Caco-2 (cell line): ENCODE data around the gene DPYSL5. TPM values are rescaled to one million over a fixed set of nuclear protein-coding genes. Genes with fewer than 3 reads are reported as not detected.
A peak's percentile ranks its signal among the peaks of the same experiment; 100 is the strongest.

ENCODE experiments used
- BruUV-seq: library from RNA; stranded (reverse); fragments of 400-500 nt; replicated peaks from 2 replicates; lab custom pipeline; 2021; lab: Mats Ljungman, UMichigan
- CTCF ChIA-PET: fragments of 300-600 bp; sonication (Branson Sonifier 250); formaldehyde crosslinking; loops from one replicate; lab custom pipeline; 2022; ENCODE audit warnings: antibody characterized with exemption; lab: Charles Lee
- POLR2A ChIA-PET: fragments of 300-600 bp; sonication (Branson Sonifier 250); formaldehyde crosslinking; loops from one replicate; lab custom pipeline; 2022; ENCODE audit warnings: antibody characterized with exemption; lab: Charles Lee
- DNase-seq, 2 experiments: peaks; one replicate each; pipeline versions ENCODE4 v3.0.0 to v3.0.0-alpha.2; 2020 to 2022
- H3K27me3 ChIP-seq: replicated peaks from 2 replicates; pipeline ENCODE4 v1.6.0; 2011; ENCODE audit warnings: low read length; ENCODE audit not compliant: control insufficient read depth, insufficient read depth
- H3K36me3 ChIP-seq: 2 replicates; pipeline ENCODE4 v1.5.1; 2011; ENCODE audit warnings: low read length; ENCODE audit not compliant: control insufficient read depth, insufficient read depth
- H3K4me1 ChIP-seq: fragments of 250-450 bp; sonication (Bioruptor Pico); 2 replicates; pipeline ENCODE4 v1.5.1; 2020; ENCODE audit warnings: mild to moderate bottlenecking
- H3K4me3 ChIP-seq: 2 replicates; pipeline ENCODE4 v1.5.1; 2011; ENCODE audit warnings: low read depth, mild to moderate bottlenecking, control low read depth, low read length
- H3K9me3 ChIP-seq: fragments of 250-450 bp; sonication (Bioruptor Pico); 2 replicates; pipeline ENCODE4 v1.5.1; 2020; ENCODE audit warnings: mild to moderate bottlenecking, moderate library complexity
- H3K27ac Mint-ChIP-seq: one replicate; pipeline ENCODE4 v1.8.0; 2022; ENCODE audit warnings: mixed read lengths; ENCODE audit not compliant: unreplicated experiment
- H3K27me3 Mint-ChIP-seq: one replicate; pipeline ENCODE4 v1.8.0; 2022; ENCODE audit warnings: mixed read lengths; ENCODE audit not compliant: insufficient read depth, unreplicated experiment
- H3K36me3 Mint-ChIP-seq: one replicate; pipeline ENCODE4 v1.8.0; 2022; ENCODE audit warnings: mild to moderate bottlenecking, mixed read lengths; ENCODE audit not compliant: insufficient read depth, unreplicated experiment
- H3K4me1 Mint-ChIP-seq: one replicate; pipeline ENCODE4 v1.8.0; 2022; ENCODE audit warnings: low read depth, mixed read lengths; ENCODE audit not compliant: unreplicated experiment
- H3K4me3 Mint-ChIP-seq: one replicate; pipeline ENCODE4 v1.8.0; 2022; ENCODE audit warnings: mild to moderate bottlenecking, moderate library complexity, mixed read lengths; ENCODE audit not compliant: unreplicated experiment
- H3K9me3 Mint-ChIP-seq: one replicate; pipeline ENCODE4 v1.8.0; 2022; ENCODE audit warnings: mixed read lengths; ENCODE audit not compliant: unreplicated experiment
- CTCF ChIP-seq, 2 experiments: fragments of 200-600 bp in 1 of 2; IDR thresholded peaks; 1 replicate in 1 of 2; 2 replicates in 1 of 2; pipeline versions ENCODE4 v1.5.1 to v1.8.0; 2011 to 2022; ENCODE audit warnings: antibody characterized with exemption in 1 of 2, control low read depth in 1 of 2, inconsistent platforms in 1 of 2, low read depth in 1 of 2, low read length in 1 of 2, mild to moderate bottlenecking in 1 of 2, moderate library complexity in 1 of 2; ENCODE audit not compliant: insufficient read depth in 1 of 2, severe bottlenecking in 1 of 2, unreplicated experiment in 1 of 2
- intact Hi-C: fragments of 100-400 bp; cut with micrococcal nuclease; formaldehyde crosslinking; loops from one replicate; pipeline ENCODE4 v1.10.0; 2022; ENCODE audit not compliant: unreplicated experiment
- total RNA-seq: library from RNA; stranded (reverse); gene quantifications from 2 replicates; pipeline ENCODE4 v1.2.3, GENCODE V29; 2022

DPYSL5 gene
- total RNA-seq, 1 experiment from 2014 or later = 2.4 TPM

- Histone ChIP-seq H3K9me3 (peaks cover 5% of the 10 kb centered on the region; the same call in 1 of the 2 replicates), H3K4me3 (no peak overlapping the region), H3K36me3 (no peaks in the 10 kb centered on the region), H3K27me3 (no peaks in the 10 kb centered on the region; the same call in 1 of the 2 replicates), H3K4me1 (no peaks in the 10 kb centered on the region)
- TF ChIP-seq CTCF (IDR thresholded peaks at IDR 0.05; ENCODE audit: insufficient read depth in 1 of 2, low read depth in 1 of 2, low read length in 1 of 2, severe bottlenecking in 1 of 2, unreplicated experiment in 1 of 2) = peak; percentile 15 to 19
- H3K36me3 Mint-ChIP-seq = no peaks in the 10 kb centered on the region
- peaks cover 19% of the 10 kb centered on the region for H3K27me3 Mint-ChIP-seq
- no peak overlapping the region for H3K4me3 Mint-ChIP-seq
- peak in 1 of 2 experiments; percentile 17 for DNase-seq
- H3K4me1 Mint-ChIP-seq = no peaks in the 10 kb centered on the region
- ChIA-PET POLR2A (interaction anchor here (0.8 kb wide), 1 partner anchor 311 kb away, joined by 3 read pairs; no protein-coding TSS in a partner anchor), CTCF (no interaction called here)
- intact Hi-C loops = no loop called here
- H3K9me3 Mint-ChIP-seq = no peaks in the 10 kb centered on the region
- no peak overlapping the region for H3K27ac Mint-ChIP-seq
- no TSS peak for BruUV-seq
Observed at GRCh38 chr2:26840937-26841610, 6.9 kb upstream of the DPYSL5 start.

GRCh38 chr2:26843041-26843440 lies 4.9 kb upstream of the DPYSL5 start:
- no peak for TF ChIP-seq CTCF (IDR thresholded peaks at IDR 0.05; ENCODE audit: insufficient read depth in 1 of 2, low read depth in 1 of 2, low read length in 1 of 2, severe bottlenecking in 1 of 2, unreplicated experiment in 1 of 2)
- POLR2A ChIA-PET = no interaction called here
- no peak for DNase-seq
- no peaks in the 10 kb centered on the region for H3K9me3 Mint-ChIP-seq
- H3K27me3 ChIP-seq = no peaks in the 10 kb centered on the region; the same call in 1 of the 2 replicates
- CTCF ChIA-PET = interaction anchor here (0.6 to 1.4 kb wide), 2 partner anchors 36 to 100 kb away, joined by 3 read pairs; no protein-coding TSS in a partner anchor
- intact Hi-C loops = no loop called here
- no peaks in the 10 kb centered on the region for H3K36me3 ChIP-seq
- no peaks in the 10 kb centered on the region for H3K4me1 Mint-ChIP-seq
- H3K27me3 Mint-ChIP-seq = peaks cover 19% of the 10 kb centered on the region
- H3K4me3 Mint-ChIP-seq = no peak overlapping the region
- H3K36me3 Mint-ChIP-seq = no peaks in the 10 kb centered on the region
- no TSS peak for BruUV-seq
- H3K9me3 ChIP-seq = peaks cover 5% of the 10 kb centered on the region; the same call in 1 of the 2 replicates
- no peak overlapping the region for H3K4me3 ChIP-seq
- H3K4me1 ChIP-seq = peaks cover 5% of the 10 kb centered on the region; the same call in 1 of the 2 replicates
- no peak overlapping the region for H3K27ac Mint-ChIP-seq

GRCh38 chr2:26845021-26845420 lies 2.9 kb upstream of the DPYSL5 start:
- peaks cover 24% of the 10 kb centered on the region for H3K4me1 ChIP-seq
- H3K4me3 ChIP-seq = no peak overlapping the region
- peaks cover 16% of the 10 kb centered on the region for H3K27me3 Mint-ChIP-seq
- H3K27me3 ChIP-seq = no peaks in the 10 kb centered on the region; the same call in none of the 2 replicates
- DNase-seq = no peak
- POLR2A ChIA-PET = no interaction called here
- H3K4me3 Mint-ChIP-seq = no peak overlapping the region
- no peak for TF ChIP-seq CTCF (IDR thresholded peaks at IDR 0.05; ENCODE audit: insufficient read depth in 1 of 2, low read depth in 1 of 2, low read length in 1 of 2, severe bottlenecking in 1 of 2, unreplicated experiment in 1 of 2)
- H3K9me3 Mint-ChIP-seq = no peaks in the 10 kb centered on the region
- CTCF ChIA-PET = interaction anchor here (1.0 to 2.6 kb wide), 5 partner anchors 24 to 172 kb away, joined by 3 to 77 read pairs (median 46); no protein-coding TSS in a partner anchor
- no TSS peak for BruUV-seq
- intact Hi-C loops = no loop called here
- H3K4me1 Mint-ChIP-seq = no peaks in the 10 kb centered on the region
- H3K27ac Mint-ChIP-seq = no peak overlapping the region
- H3K36me3 ChIP-seq = no peaks in the 10 kb centered on the region
- no peaks in the 10 kb centered on the region for H3K9me3 ChIP-seq
- H3K36me3 Mint-ChIP-seq = no peaks in the 10 kb centered on the region
